HG02884 (cell line): ENCODE data around the gene CRYBG2.
"Not testable (repeated sequence)": the region's sequence is repeated elsewhere in the genome, so short reads cannot be mapped to it uniquely, and the experiment has no call there.

Source experiments
- ATAC-seq: cut with Tn5 transposase; IDR thresholded peaks from one replicate; pipeline ENCODE4 v1.9.1; 2021; ENCODE audit warnings: mild to moderate bottlenecking, moderate library complexity; ENCODE audit not compliant: unreplicated experiment

Gene CRYBG2

DNA sequence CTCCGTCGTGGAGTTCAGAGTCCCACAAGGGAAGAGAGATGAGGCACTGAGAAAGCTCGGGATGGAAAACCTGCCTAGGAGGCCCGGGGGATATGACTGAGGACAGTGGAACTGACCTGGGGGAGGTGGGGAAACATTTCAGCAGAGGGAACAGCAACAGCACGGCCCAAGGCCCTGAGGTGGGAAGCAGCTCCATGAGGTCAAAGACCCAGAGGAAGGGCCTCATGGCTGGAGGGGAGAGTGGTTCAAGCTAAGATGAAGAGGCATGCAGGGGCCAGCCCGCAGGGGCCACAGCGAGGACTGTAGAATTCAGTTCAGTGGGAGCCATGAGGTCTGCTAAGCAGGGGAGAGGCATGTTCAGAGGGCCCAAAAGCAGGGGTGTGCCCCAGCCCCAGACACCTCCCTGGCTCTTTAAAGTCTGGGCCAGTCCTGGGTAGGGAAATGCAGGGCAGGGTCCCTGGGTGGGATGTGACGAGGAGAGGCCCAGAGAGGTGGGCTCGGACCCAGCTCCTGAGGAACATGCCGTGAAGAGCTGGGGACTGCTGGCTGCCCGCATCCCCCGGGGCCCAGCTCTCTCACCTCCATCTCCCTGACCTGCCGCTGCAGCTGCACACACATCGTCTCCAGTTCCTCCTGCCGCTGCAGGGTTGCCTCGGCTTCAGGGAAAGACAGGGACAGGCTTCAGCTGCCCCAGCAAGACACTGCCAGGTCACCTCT, 57.4 kb downstream of the CRYBG2 start:
- no peak for ATAC-seq

DNA sequence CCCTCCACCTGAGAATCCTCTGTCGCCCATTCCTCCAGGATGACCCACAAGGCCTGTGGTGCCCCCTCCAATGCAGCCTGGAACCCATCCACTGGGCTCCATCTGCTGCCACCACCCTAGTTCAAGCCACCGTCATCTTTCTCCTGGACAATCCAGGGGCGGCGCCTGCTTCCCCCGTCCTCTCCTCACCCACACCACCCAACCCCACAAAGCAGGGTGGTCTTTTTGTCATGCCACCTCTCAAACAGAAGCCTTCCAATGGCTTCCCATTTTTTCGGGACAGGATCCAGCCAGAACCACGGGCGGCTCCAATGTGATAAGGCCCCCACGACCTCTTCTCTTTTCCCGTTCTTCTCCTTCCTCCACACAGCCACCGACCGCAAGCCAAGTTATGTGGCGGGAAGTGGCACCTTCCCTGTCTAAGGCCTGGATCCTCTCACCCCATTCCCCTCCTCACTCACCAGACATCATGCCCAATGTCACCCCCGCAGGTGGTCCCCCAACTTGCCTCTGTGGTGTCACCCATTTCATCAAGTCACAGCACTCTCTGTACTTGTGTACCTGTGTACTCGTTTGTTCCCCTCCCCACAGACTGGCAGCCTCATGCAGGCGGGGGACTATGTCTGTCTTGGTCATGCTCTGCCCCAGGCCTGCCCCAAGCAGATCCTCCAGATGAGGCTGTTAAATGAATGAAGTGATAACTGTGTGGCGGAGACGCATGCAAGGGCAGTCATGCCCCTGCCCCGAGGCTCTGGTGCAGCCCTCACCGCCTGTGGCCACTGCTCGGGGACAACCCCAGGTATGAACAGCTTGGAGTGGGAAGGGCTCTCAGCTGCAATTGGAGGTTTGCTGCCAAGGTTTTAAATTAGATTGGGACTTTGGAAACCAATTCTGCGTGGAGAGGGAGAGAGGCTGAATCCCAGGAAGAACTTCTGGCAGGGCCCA, 58.5 kb downstream of the CRYBG2 start:
- ATAC-seq: no peak

- no peak for ATAC-seq
Measured at GRCh38 chr1:26293911-26294463, 59.9 kb downstream of the CRYBG2 start.

- not testable (repeated sequence) for ATAC-seq
Measured at GRCh38 chr1:26292735-26293134, 61.2 kb downstream of the CRYBG2 start.

DNA sequence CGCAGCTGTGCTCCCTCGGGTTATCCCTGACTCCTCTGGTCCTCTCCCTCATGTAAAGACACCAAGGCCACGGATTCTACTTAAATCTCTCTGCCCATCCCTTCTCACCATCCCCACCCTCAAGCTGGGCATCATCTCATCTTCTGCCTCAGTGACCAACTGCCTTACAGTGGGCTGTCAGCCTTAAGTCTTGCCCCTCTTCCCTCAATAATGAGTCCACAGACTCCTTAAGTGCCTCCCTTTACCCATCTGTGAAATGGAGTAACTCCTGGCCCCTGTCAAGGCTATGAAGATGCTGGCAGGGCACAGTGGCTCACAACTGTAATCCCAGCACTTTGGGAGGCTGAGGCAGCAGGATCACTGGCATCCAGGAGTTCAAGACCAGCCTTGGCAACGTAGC, 62.0 kb downstream of the CRYBG2 start:
- no peak for ATAC-seq

DNA sequence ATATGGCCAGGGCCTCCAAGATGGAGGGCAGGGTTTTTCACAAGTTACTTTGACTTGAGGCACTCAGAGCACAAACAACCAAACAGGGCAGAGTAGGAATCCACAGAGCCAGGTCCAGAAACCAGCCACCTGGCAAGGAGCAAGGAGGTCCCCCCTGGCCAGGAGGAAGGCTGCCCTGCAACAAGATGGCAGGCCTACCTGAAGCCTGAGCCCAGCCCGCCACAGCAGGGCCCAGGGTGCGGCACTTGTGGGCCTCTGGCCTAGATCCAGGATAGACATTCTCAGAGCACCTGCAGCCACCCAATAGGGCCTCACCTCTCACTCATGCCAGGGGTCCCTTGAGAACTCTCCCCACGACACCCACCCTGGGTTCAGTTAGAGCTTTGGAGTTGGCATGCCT, 62.5 kb downstream of the CRYBG2 start:
- ATAC-seq: no peak

- no peak for ATAC-seq
Measured at GRCh38 chr1:26290882-26291261, 63.1 kb downstream of the CRYBG2 start.

GRCh38 chr1:26290122-26290881, 63.6 kb downstream of the CRYBG2 start:
- no peak for ATAC-seq

DNA sequence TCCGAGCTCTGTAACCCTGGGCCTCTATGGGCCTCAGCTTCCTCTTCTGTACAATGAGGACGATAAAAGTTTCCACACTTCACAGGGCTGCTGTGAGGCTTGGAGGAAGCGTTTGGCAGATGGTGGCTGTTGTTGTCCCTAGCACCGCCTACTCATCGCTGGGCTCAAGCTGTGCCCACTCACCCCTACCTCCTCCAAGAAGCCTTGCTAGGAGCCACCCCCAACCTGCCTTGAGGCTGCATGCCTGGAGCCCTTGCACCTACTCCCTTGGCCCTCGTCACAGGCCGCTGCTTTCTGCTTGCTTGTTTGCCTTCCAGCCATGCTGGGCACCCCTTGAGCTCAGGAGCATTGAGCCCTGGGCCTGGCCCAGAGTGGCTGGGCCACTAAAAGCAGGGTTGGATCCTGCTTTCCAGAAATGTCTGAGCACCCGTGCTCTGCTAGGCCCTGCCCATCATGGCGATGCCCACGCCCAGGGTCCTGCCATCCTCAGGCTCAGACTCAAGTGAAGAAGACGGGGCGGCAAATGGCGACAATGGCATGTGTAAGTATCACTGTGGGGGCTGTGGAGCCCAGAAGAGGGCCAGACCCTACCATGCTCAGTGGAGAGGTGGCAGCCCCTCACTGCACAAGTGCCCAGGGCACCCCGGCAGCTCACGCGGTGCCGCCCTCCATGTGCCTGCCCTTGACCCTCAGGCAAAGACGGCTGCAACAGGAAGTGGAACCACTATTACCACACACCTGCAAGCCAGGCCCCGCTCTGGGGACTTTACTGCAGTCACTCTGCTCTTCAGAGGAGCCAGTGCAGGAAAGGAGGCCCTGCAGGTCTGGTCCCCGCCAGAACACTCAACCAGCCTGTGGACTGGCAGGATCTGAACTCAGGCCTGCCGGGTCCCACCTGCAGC, 64.5 kb downstream of the CRYBG2 start:
- no peak for ATAC-seq

DNA sequence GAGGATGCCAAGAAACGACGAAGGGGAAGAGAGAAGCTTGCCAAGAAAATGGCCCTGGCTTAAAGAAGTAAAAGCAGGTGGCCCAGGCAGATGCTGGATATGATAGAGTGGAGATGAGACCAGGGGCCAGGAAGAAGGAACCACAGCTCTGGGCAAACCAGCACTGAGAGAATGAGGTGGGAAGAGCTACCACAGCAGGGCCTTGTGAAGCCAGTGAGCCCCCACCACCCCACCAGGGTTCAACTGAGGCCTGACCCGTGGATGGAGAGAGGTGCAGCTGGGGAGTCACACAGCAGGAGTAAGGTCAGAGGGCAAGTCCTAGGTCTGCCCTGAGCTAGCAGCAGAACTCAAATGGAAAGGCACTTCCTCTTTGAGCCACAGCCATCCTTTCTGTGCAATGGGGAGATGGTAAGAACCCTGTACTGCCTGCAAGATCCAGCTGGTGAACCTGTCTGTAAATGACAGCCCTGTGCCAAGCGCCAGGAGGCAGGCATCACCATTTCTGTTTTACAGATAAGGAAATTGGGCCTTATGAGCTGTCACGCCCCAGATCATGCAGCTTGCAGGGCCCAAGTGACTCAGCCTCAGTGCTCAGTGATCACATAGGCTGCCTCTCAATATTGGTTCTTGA, 65.5 kb downstream of the CRYBG2 start:
- ATAC-seq: no peak

- no peak for ATAC-seq
Measured at GRCh38 chr1:26287811-26288210, 66.1 kb downstream of the CRYBG2 start.

GRCh38 chr1:26287033-26287711, 66.8 kb downstream of the CRYBG2 start:
- ATAC-seq: no peak

- no peak for ATAC-seq
Measured at GRCh38 chr1:26286064-26286416, 67.9 kb downstream of the CRYBG2 start.

- ATAC-seq: no peak
Measured at GRCh38 chr1:26285366-26286063, 68.4 kb downstream of the CRYBG2 start.

DNA sequence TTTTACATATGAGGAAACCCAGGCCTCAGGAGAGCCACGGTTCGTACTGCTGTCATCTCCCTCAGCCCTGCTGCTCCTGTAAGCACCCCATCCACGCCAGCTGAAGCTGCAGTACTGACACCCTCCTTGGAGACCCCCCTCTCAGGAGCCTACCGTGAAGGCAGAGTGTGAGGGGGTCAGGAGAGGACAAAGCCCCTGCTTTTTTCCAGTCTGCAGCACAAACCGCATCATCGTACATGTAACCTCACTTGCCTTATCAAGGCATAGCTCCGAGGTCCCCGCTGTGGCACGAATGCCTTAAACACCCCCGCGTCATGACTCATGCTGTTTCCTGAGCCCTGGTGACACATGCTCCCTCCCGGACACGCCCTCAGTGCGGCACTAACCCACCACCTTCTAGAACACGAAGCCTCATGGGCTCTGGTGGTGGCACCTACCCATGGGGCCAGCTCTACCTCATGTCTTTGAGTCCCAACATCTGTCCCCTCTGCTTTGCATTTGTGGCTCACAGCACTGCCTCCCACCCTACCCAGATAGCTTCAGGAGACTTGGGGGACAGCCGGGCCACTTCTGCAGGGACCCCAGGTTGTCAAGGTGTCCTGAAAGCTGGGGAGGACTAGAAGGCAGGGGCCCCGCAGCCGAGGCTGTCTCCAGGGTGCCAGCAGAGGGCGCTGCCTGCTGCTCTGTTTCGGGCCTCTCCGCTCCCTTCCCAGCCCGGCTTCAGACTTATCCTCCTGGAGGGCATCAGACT, 69.2 kb downstream of the CRYBG2 start:
- no peak for ATAC-seq

- no peak for ATAC-seq
Measured at GRCh38 chr1:26283871-26284596, 69.9 kb downstream of the CRYBG2 start.

DNA sequence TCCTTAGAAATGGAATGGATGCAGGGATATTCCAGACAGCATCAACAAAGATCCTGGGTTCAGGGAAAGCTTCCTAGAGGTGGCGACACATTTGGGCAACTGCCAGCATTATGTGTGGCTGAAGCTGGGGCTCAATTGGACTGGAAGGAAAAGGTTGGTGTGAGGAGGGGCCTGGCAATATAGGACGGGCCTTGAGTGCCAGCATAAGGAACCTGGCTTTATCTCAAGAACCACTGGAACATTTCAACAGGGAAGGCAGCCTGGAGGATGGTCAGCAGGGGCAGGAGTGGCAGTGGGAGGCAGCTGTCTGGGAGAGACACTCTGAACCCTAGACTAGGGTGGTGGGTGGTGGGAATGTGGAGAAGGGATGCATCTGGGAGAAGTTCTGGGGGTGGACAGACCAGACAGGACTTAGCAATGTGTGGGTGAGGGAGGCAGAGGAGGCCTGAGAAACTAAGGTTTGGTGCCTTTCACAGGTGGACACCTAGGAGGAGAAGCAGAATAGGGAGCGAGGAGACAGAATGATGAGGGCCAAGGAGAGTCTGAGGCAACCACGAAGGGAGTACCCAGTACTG, 70.6 kb downstream of the CRYBG2 start:
- no peak for ATAC-seq
